HCT116 (cell line): ENCODE measurements around the gene CWH43. TPM values are rescaled to one million over a fixed set of nuclear protein-coding genes. Genes with fewer than 3 reads are reported as not detected.

Experiments
- ATAC-seq: fragments of 200-7000 bp; cut with Tn5 transposase; 2 replicates; pipeline ENCODE4 v1.9.1; 2020; ENCODE audit warnings: mild to moderate bottlenecking, moderate library complexity
- BruUV-seq: library from RNA; stranded (reverse); fragments of 400-500 nt; replicated peaks from 2 replicates; lab custom pipeline; 2021; lab: Mats Ljungman, UMichigan
- CTCF ChIA-PET: fragments of 300-600 bp; sonication (Branson Sonifier 250); formaldehyde crosslinking; loops from one replicate; lab custom pipeline; 2021; ENCODE audit warnings: antibody characterized with exemption; lab: Charles Lee
- POLR2A ChIA-PET: fragments of 300-600, 350-600 bp; sonication (Branson Sonifier 250); formaldehyde crosslinking; loops from one replicate; lab custom pipeline; 2021; ENCODE audit warnings: antibody characterized with exemption; lab: Charles Lee
- RAD21 ChIA-PET, 2 experiments: fragments of 300-600 bp; sonication (Branson Sonifier 250); formaldehyde crosslinking; loops; one replicate each; lab custom pipeline; 2023; ENCODE audit warnings: low total read pairs in 2 of 2; ENCODE audit not compliant: uncharacterized antibody in 2 of 2, unreplicated experiment in 2 of 2, low non-redundant PET in 1 of 2; lab: Charles Lee
- DNase-seq: peaks from one replicate; pipeline ENCODE4 v3.0.0-alpha.2; 2010; ENCODE audit warnings: low read depth, low spot score
- H2AFZ ChIP-seq: fragments of 200-600 bp; shearing (Covaris generic), sonication (generic); 2 replicates; pipeline ENCODE4 v1.6.1; 2017; ENCODE audit warnings: low read depth, mixed run types, mixed read lengths, antibody characterized with exemption, low read length; ENCODE audit not compliant: poor library complexity, severe bottlenecking
- H3K27ac ChIP-seq: 2 replicates; pipeline ENCODE4 v1.5.1; 2012; ENCODE audit warnings: low read depth, low read length
- H3K27me3 ChIP-seq: fragments of 200-600 bp; sonication (generic); 2 replicates; pipeline ENCODE4 v1.6.1; 2016; ENCODE audit warnings: mixed run types, low read length, mixed read lengths; ENCODE audit not compliant: insufficient read depth
- H3K36me3 ChIP-seq, 2 experiments: fragments of 200-500 bp in 1 of 2; fragments of 200-600 bp in 1 of 2; sonication (Bioruptor generic) in 1 of 2; sonication (generic) in 1 of 2; 2 replicates each; pipeline versions ENCODE4 v1.5.1 to v1.6.1; 2014 to 2016; ENCODE audit warnings: low read length in 2 of 2, inconsistent platforms in 1 of 2, mixed read lengths in 1 of 2, mixed run types in 1 of 2; ENCODE audit not compliant: insufficient read depth in 2 of 2, control insufficient read depth in 1 of 2
- H3K4me1 ChIP-seq, 2 experiments: fragments of 200-600 bp in 1 of 2; sonication (generic) in 1 of 2; 2 replicates each; pipeline versions ENCODE4 v1.5.1 to v1.6.1; 2012 to 2017; ENCODE audit warnings: low read length in 2 of 2, inconsistent platforms in 1 of 2, mild to moderate bottlenecking in 1 of 2, mixed read lengths in 1 of 2, mixed run types in 1 of 2, moderate library complexity in 1 of 2; ENCODE audit not compliant: insufficient read depth in 2 of 2, control insufficient read depth in 1 of 2
- H3K4me2 ChIP-seq: fragments of 200-600 bp; sonication (generic); 2 replicates; pipeline ENCODE4 v1.6.1; 2017; ENCODE audit warnings: mixed run types, low read length, mixed read lengths
- H3K4me3 ChIP-seq, 2 experiments: fragments of 200-600 bp in 1 of 2; sonication (generic) in 1 of 2; replicated peaks in 1 of 2; 2 replicates each; pipeline ENCODE4 v1.5.1; 2011 to 2016; ENCODE audit warnings: low read length in 2 of 2, control low read depth in 1 of 2, low read depth in 1 of 2, mild to moderate bottlenecking in 1 of 2, mixed read lengths in 1 of 2, mixed run types in 1 of 2
- H3K79me2 ChIP-seq: fragments of 200-600 bp; sonication (generic); 2 replicates; pipeline ENCODE4 v1.6.1; 2017; ENCODE audit warnings: mild to moderate bottlenecking, mixed run types, low read length, moderate library complexity, mixed read lengths; ENCODE audit not compliant: insufficient read depth
- H3K9ac ChIP-seq: fragments of 200-600 bp; sonication (generic); 2 replicates; pipeline ENCODE4 v1.6.1; 2016; ENCODE audit warnings: low read length, mixed read lengths
- H3K9me2 ChIP-seq: fragments of 200-600 bp; sonication (generic), shearing (Covaris generic); 2 replicates; pipeline ENCODE4 v1.6.1; 2017; ENCODE audit warnings: mixed run types, mild to moderate bottlenecking, moderate library complexity; ENCODE audit not compliant: insufficient read depth
- H3K9me3 ChIP-seq, 2 experiments: fragments of 200-500 bp in 1 of 2; fragments of 200-600 bp in 1 of 2; sonication (Bioruptor generic) in 1 of 2; sonication (generic) in 1 of 2; 2 replicates each; pipeline ENCODE4 v1.6.1; 2014 to 2017; ENCODE audit warnings: low read length in 2 of 2, mixed read lengths in 2 of 2, inconsistent platforms in 1 of 2, low read depth in 1 of 2, mild to moderate bottlenecking in 1 of 2, mixed run types in 1 of 2, moderate library complexity in 1 of 2; ENCODE audit not compliant: control insufficient read depth in 1 of 2, insufficient read depth in 1 of 2
- H4K20me1 ChIP-seq: fragments of 200-600 bp; sonication (generic), shearing (Covaris generic); 2 replicates; pipeline ENCODE4 v1.6.1; 2017; ENCODE audit warnings: mixed run types, mild to moderate bottlenecking, moderate library complexity; ENCODE audit not compliant: insufficient read depth
- CBX3 ChIP-seq: IDR thresholded peaks from 2 replicates; pipeline ENCODE4 v1.6.1; 2012; ENCODE audit warnings: low read depth
- EZH2 ChIP-seq: fragments of 200-600 bp; sonication (generic); IDR thresholded peaks from 2 replicates; pipeline ENCODE4 v1.6.1; 2017; ENCODE audit warnings: antibody characterized with exemption, mixed run types
- EZH2phosphoT487 ChIP-seq: fragments of 200-600 bp; IDR thresholded peaks from 2 replicates; pipeline ENCODE4 v1.6.1; 2018; ENCODE audit warnings: antibody characterized with exemption, borderline replicate concordance
- FOSL1 ChIP-seq: IDR thresholded peaks from 2 replicates; pipeline ENCODE4 v1.6.1; 2012; ENCODE audit warnings: low read depth
- POLR2A ChIP-seq: IDR thresholded peaks from 2 replicates; pipeline ENCODE4 v1.7.0; 2011; ENCODE audit warnings: borderline replicate concordance; ENCODE audit not compliant: insufficient read depth, insufficient read length; ENCODE audit errors: extremely low read depth
- RAD21 ChIP-seq: IDR thresholded peaks from 2 replicates; pipeline ENCODE4 v1.6.1; 2012; ENCODE audit warnings: low read depth, mild to moderate bottlenecking
- SIN3A ChIP-seq: IDR thresholded peaks from 2 replicates; pipeline ENCODE4 v1.6.1; 2012; ENCODE audit warnings: low read depth
- SRF ChIP-seq: IDR thresholded peaks from 2 replicates; pipeline ENCODE4 v1.6.1; 2012; ENCODE audit warnings: low read depth
- TCF7L2 ChIP-seq: IDR thresholded peaks from 2 replicates; pipeline ENCODE4 v1.7.0; 2011; ENCODE audit warnings: borderline replicate concordance, inconsistent platforms; ENCODE audit not compliant: insufficient read depth, insufficient read length; ENCODE audit errors: extremely low read depth
- YY1 ChIP-seq: IDR thresholded peaks from 2 replicates; pipeline ENCODE4 v1.6.1; 2011; ENCODE audit warnings: low read length, low read depth, moderate library complexity, mild to moderate bottlenecking; ENCODE audit not compliant: insufficient replicate concordance; ENCODE audit errors: extremely low read depth
- ZNF274 ChIP-seq: fragments of 200-500 bp; sonication (Bioruptor generic); IDR thresholded peaks from 2 replicates; pipeline ENCODE4 v1.6.1; 2014; ENCODE audit warnings: mild to moderate bottlenecking, low read depth, low read length, inconsistent platforms
- intact Hi-C: fragments of 100-400 bp; cut with micrococcal nuclease; formaldehyde crosslinking; loops from 2 replicates; pipeline ENCODE4 v1.10.0; 2022
- total RNA-seq: library from RNA; stranded (reverse); gene quantifications from one replicate; pipeline ENCODE4 v1.2.1, GENCODE V29; 2021; ENCODE audit not compliant: unreplicated experiment
- TF ChIP-seq, protein P1 (sequence below): IDR thresholded peaks from 2 replicates; pipeline ENCODE4 v1.6.1; 2012
- TF ChIP-seq, protein P2 (sequence below): IDR thresholded peaks from 2 replicates; pipeline ENCODE4 v1.6.1; 2011; ENCODE audit warnings: mild to moderate bottlenecking, low read length, moderate library complexity; ENCODE audit not compliant: insufficient replicate concordance; ENCODE audit errors: extremely low read depth
- TF ChIP-seq, protein P3 (sequence below), 3 experiments: fragments of 200-600 bp in 1 of 3; sonication (generic) in 1 of 3; IDR thresholded peaks in 2 of 3; conservative IDR thresholded peaks in 1 of 3; 2 replicates each; pipeline ENCODE4 v1.5.1; 2012 to 2017; ENCODE audit warnings: low read depth in 2 of 3, low read length in 2 of 3, antibody characterized with exemption in 1 of 3, borderline replicate concordance in 1 of 3, control low read depth in 1 of 3, mild to moderate bottlenecking in 1 of 3, mixed read lengths in 1 of 3, mixed run types in 1 of 3, moderate library complexity in 1 of 3; ENCODE audit not compliant: insufficient read depth in 1 of 3

Gene CWH43
- total RNA-seq, 1 experiment from 2014 or later = not detected

DNA sequence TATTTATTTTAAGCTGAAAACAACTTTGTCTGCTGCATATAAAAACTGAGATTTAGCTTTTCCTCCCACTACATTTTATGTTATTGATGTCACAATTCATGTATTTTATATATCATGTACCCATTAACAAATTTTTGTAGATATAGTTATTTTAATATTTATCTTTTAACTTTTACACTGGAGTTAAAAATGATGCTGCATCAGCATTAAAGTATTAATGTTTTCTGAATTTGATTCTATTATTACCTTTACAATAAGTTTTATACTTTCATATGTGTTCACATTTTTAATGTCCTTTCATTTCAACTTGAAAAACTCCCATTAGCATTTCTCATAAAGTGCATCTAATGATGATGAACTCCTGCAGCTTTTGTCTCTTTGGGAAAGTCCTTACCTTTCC is 72.2 kb downstream of the CWH43 start:
- Histone ChIP-seq H3K4me1 (no peaks in the 10 kb centered on the region), H3K36me3 (no peaks in the 10 kb centered on the region), H3K9ac (no peak overlapping the region), H4K20me1 (no peaks in the 10 kb centered on the region), H3K4me3 (no peak overlapping the region), H2AFZ (no peak overlapping the region), H3K27ac (no peak overlapping the region), H3K79me2 (no peaks in the 10 kb centered on the region), H3K27me3 (no peaks in the 10 kb centered on the region), H3K9me3 (no peaks in the 10 kb centered on the region), H3K9me2 (no peaks in the 10 kb centered on the region), H3K4me2 (no peak overlapping the region)
- CTCF ChIA-PET = no interaction called here
- TF ChIP-seq, protein P1, sequence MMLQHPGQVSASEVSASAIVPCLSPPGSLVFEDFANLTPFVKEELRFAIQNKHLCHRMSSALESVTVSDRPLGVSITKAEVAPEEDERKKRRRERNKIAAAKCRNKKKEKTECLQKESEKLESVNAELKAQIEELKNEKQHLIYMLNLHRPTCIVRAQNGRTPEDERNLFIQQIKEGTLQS = no peak
- TF ChIP-seq RAD21 (no peak), EZH2 (no peak), POLR2A (no peak), FOSL1 (no peak), ZNF274 (no peak), TCF7L2 (no peak), SRF (no peak), SIN3A (no peak), CBX3 (no peak), YY1 (no peak), EZH2phosphoT487 (no peak)
- TF ChIP-seq, protein P2, sequence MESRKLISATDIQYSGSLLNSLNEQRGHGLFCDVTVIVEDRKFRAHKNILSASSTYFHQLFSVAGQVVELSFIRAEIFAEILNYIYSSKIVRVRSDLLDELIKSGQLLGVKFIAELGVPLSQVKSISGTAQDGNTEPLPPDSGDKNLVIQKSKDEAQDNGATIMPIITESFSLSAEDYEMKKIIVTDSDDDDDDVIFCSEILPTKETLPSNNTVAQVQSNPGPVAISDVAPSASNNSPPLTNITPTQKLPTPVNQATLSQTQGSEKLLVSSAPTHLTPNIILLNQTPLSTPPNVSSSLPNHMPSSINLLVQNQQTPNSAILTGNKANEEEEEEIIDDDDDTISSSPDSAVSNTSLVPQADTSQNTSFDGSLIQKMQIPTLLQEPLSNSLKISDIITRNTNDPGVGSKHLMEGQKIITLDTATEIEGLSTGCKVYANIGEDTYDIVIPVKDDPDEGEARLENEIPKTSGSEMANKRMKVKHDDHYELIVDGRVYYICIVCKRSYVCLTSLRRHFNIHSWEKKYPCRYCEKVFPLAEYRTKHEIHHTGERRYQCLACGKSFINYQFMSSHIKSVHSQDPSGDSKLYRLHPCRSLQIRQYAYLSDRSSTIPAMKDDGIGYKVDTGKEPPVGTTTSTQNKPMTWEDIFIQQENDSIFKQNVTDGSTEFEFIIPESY = no peak
- TF ChIP-seq, protein P3, sequence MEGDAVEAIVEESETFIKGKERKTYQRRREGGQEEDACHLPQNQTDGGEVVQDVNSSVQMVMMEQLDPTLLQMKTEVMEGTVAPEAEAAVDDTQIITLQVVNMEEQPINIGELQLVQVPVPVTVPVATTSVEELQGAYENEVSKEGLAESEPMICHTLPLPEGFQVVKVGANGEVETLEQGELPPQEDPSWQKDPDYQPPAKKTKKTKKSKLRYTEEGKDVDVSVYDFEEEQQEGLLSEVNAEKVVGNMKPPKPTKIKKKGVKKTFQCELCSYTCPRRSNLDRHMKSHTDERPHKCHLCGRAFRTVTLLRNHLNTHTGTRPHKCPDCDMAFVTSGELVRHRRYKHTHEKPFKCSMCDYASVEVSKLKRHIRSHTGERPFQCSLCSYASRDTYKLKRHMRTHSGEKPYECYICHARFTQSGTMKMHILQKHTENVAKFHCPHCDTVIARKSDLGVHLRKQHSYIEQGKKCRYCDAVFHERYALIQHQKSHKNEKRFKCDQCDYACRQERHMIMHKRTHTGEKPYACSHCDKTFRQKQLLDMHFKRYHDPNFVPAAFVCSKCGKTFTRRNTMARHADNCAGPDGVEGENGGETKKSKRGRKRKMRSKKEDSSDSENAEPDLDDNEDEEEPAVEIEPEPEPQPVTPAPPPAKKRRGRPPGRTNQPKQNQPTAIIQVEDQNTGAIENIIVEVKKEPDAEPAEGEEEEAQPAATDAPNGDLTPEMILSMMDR (IDR thresholded peaks at IDR 0.05 in 2 of 3, conservative IDR thresholded peaks at IDR 0.05 in 1 of 3; ENCODE audit: borderline replicate concordance in 1 of 3, insufficient read depth in 1 of 3, low read depth in 2 of 3, low read length in 2 of 3) = no peak
- intact Hi-C loops = no loop called here
- BruUV-seq = no TSS peak
- POLR2A ChIA-PET = no interaction called here
- RAD21 ChIA-PET = no interaction called here
- ATAC-seq (no peak), DNase-seq (no peak)
